Kidney (tissue), 14 donors: Measurements from ENCODE around the gene INPP5J. TPM values are rescaled to one million over a fixed set of nuclear protein-coding genes. Genes with fewer than 3 reads are reported as not detected.
A peak's percentile ranks its signal among the peaks of the same experiment; 100 is the strongest.

Source experiments
- DNase-seq, 5 donors: peaks; one replicate each; pipeline ENCODE4 v3.0.0-alpha.2; 2013 to 2020
- FAIRE-seq: peaks from 2 replicates; lab custom pipeline; 2012; peaks lifted over from hg19 to GRCh38; lab: Jason Lieb, UNC
- H3K27ac ChIP-seq, 2 donors: one replicate each; pipeline ENCODE4 v1.7.0; 2013; ENCODE audit warnings: low read depth in 2 of 2, low read length in 2 of 2, inconsistent platforms in 1 of 2
- H3K27me3 ChIP-seq: one replicate; pipeline ENCODE4 v1.7.1; 2013; ENCODE audit warnings: low read length, inconsistent platforms; ENCODE audit not compliant: control insufficient read depth, insufficient read depth
- H3K36me3 ChIP-seq, 3 donors: one replicate each; pipeline versions ENCODE4 v1.7.0 to v1.7.1; 2013; ENCODE audit warnings: low read length in 3 of 3, control low read depth in 1 of 3, inconsistent platforms in 1 of 3; ENCODE audit not compliant: insufficient read depth in 3 of 3, control insufficient read depth in 2 of 3
- H3K4me1 ChIP-seq, 3 donors: one replicate each; pipeline versions ENCODE4 v1.7.0 to v1.7.1; 2013; ENCODE audit warnings: low read length in 3 of 3, inconsistent platforms in 1 of 3, low read depth in 1 of 3; ENCODE audit not compliant: control insufficient read depth in 2 of 3, insufficient read depth in 2 of 3
- H3K4me3 ChIP-seq, 3 donors: one replicate each; pipeline versions ENCODE4 v1.7.0 to v1.8.1; 2013; ENCODE audit warnings: low read length in 3 of 3, control low read depth in 1 of 3, inconsistent platforms in 1 of 3
- H3K9ac ChIP-seq, 3 donors: one replicate each; pipeline versions ENCODE4 v1.7.0 to v1.7.1; 2013; ENCODE audit warnings: low read length in 3 of 3, control low read depth in 1 of 3, inconsistent platforms in 1 of 3
- H3K9me3 ChIP-seq, 3 donors: one replicate each; pipeline versions ENCODE4 v1.7.0 to v1.7.1; 2013; ENCODE audit warnings: low read length in 3 of 3, control low read depth in 1 of 3, inconsistent platforms in 1 of 3; ENCODE audit not compliant: control insufficient read depth in 2 of 3, insufficient read depth in 1 of 3
- intact Hi-C: fragments of 100-400 bp; cut with DNase I; formaldehyde crosslinking; loops from one replicate; pipeline ENCODE4 v1.11.1; 2022
- microRNA-seq: library from miRNA; unstranded; fragments of <30 nt; microRNA quantifications from one replicate; pipeline ENCODE4 v1.2.0, GENCODE V29; 2020
- polyA plus RNA-seq: library from polyadenylated mRNA; stranded (reverse); fragments of 350-450 nt; fragmentation: Illumina TruSeq; extraction: RNeasy Lipid Tissue Mini Kit (QIAGEN cat#74804); gene quantifications from one replicate; pipeline ENCODE4 v1.2.3, GENCODE V29; 2014; ENCODE audit warnings: low read depth, low replicate concordance; ENCODE audit not compliant: insufficient read depth
- total RNA-seq: library from RNA; stranded (reverse); fragmentation: NEBNext Ultra II Directional; extraction: Animal tissue kit (Norgen Biotek cat#: 25700); gene quantifications from one replicate; pipeline ENCODE4 v1.2.1, GENCODE V29; 2021
- TF ChIP-seq, protein P1 (sequence below): IDR thresholded peaks from 3 replicates; pipeline ENCODE4 v1.5.1; 2012; ENCODE audit warnings: mild to moderate bottlenecking, moderate library complexity, borderline replicate concordance; ENCODE audit not compliant: insufficient read depth; ENCODE audit errors: extremely low read depth
- donor health status: control.
- donor health status: control.
- donor health status: control.
- donor health status: control.
- donor health status: control.
- donor health status: DM: yes; HTN: yes; CAD: no.
- donor health status: Normal renal cell carcinoma (clear cell type).

INPP5J gene
- total and polyA plus RNA-seq, 2 donors from 2014 or later, result 6.2 to 44.7 TPM

DNA sequence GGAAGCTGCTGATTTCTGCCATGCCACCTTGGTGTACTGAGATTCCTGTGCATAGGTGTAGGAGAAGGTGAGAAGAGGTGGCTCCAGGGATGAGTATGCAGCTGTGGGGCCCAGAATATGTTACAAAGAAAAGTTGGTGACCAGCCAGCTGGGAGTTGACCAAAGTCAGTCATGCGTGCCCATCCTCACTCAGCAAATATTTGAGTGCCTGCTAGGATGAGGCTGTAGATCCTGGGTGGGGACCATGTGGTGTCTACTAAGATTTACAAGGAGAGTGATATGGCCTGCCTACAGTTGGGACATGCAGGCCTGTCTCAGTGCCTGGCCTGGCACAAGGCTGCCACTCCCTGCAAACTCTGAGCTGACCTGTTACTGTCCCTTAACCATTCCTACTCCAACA lies 56.6 kb downstream of the INPP5J start:
- Histone ChIP-seq H3K4me1 (peaks cover 3 to 14% (median 9%) of the 10 kb centered on the region in 3 donors), H3K27ac (peak overlapping the region in 1 of 2 donors; percentile 32), H3K27me3 (no peaks in the 10 kb centered on the region), H3K9ac (peak overlapping the region in 1 of 3 donors; percentile 26), H3K4me3 (no peak overlapping the region), H3K36me3 (peaks cover 0 to 4% (median 3%) of the 10 kb centered on the region in 3 donors), H3K9me3 (no peaks in the 10 kb centered on the region)
- TF ChIP-seq, protein P1, sequence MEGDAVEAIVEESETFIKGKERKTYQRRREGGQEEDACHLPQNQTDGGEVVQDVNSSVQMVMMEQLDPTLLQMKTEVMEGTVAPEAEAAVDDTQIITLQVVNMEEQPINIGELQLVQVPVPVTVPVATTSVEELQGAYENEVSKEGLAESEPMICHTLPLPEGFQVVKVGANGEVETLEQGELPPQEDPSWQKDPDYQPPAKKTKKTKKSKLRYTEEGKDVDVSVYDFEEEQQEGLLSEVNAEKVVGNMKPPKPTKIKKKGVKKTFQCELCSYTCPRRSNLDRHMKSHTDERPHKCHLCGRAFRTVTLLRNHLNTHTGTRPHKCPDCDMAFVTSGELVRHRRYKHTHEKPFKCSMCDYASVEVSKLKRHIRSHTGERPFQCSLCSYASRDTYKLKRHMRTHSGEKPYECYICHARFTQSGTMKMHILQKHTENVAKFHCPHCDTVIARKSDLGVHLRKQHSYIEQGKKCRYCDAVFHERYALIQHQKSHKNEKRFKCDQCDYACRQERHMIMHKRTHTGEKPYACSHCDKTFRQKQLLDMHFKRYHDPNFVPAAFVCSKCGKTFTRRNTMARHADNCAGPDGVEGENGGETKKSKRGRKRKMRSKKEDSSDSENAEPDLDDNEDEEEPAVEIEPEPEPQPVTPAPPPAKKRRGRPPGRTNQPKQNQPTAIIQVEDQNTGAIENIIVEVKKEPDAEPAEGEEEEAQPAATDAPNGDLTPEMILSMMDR, result no peak
- peak in 4 of 5 donors; percentile 17 to 71 (median 39) for DNase-seq
- intact Hi-C loops, result no loop called here
- no peak for FAIRE-seq

DNA sequence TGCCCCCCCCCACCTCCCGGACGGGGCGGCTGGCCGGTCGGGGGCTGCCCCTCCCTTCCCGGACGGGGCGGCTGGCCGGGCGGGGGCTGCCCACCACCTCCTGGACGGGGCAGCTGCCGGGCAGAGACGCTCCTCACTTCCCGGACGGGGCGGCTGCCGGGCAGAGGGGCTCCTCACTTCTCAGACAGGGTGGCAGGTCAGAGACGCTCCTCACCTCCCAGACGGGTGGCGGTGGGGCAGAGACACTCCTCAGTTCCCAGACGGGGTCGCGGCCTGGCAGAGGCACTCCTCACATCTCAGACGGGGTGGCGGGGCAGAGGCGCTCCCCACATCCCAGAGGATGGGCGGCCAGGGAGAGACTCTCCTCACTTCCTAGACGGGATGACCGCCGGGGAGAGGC lies 61.2 kb downstream of the INPP5J start:
- FAIRE-seq, result no peak
- intact Hi-C loops, result no loop called here
- H3K36me3 ChIP-seq, result peaks cover 0 to 6% (median 4%) of the 10 kb centered on the region in 3 donors

More for the DNA sequence above, 61.2 kb downstream of the INPP5J start:
- Histone ChIP-seq H3K9ac (no peak overlapping the region), H3K27me3 (no peaks in the 10 kb centered on the region), H3K9me3 (no peaks in the 10 kb centered on the region), H3K4me3 (no peak overlapping the region), H3K27ac (no peak overlapping the region), H3K4me1 (peaks cover 3 to 9% (median 6%) of the 10 kb centered on the region in 3 donors)
- no peak for DNase-seq
- TF ChIP-seq, protein P1, result no peak

Small RNA genes lying within 50 kb of the gene (microRNA-seq; reads per million reads assigned to microRNA genes)
- 2.0 reads per million for gene MIR3928

Other genes starting within 250 kb of the INPP5J start
- gene MORC2, start 154.2 kb upstream of the INPP5J start, total RNA-seq, result 18.0 TPM
- gene MORC2, start 154.2 kb upstream of the INPP5J start, polyA plus RNA-seq, result 18.8 TPM
- gene TUG1, start 153.7 kb upstream of the INPP5J start, total RNA-seq, result 79.0 TPM
- gene TUG1, start 153.7 kb upstream of the INPP5J start, polyA plus RNA-seq, result 25.5 TPM
- gene SMTN, start 41.6 kb upstream of the INPP5J start, total RNA-seq, result 67.7 TPM
- 64.4 TPM for gene SMTN, start 41.6 kb upstream of the INPP5J start, polyA plus RNA-seq
- 154 TPM for gene SELENOM, start 15.4 kb upstream of the INPP5J start, total RNA-seq
- 291 TPM for gene SELENOM, start 15.4 kb upstream of the INPP5J start, polyA plus RNA-seq
- gene PLA2G3, start 17.5 kb downstream of the INPP5J start, total RNA-seq, result not detected
- 1.2 TPM for gene PLA2G3, start 17.5 kb downstream of the INPP5J start, polyA plus RNA-seq
- gene RNF185, start 37.2 kb downstream of the INPP5J start, total RNA-seq, result 36.7 TPM
- 50.8 TPM for gene RNF185, start 37.2 kb downstream of the INPP5J start, polyA plus RNA-seq
- gene LIMK2, start 89.3 kb downstream of the INPP5J start, total RNA-seq, result 48.2 TPM
- gene LIMK2, start 89.3 kb downstream of the INPP5J start, polyA plus RNA-seq, result 20.3 TPM
- 42.7 TPM for gene PIK3IP1, start 169.5 kb downstream of the INPP5J start, total RNA-seq
- 21.4 TPM for gene PIK3IP1, start 169.5 kb downstream of the INPP5J start, polyA plus RNA-seq
- gene PATZ1, start 223.4 kb downstream of the INPP5J start, total RNA-seq, result 40.9 TPM
- 33.3 TPM for gene PATZ1, start 223.4 kb downstream of the INPP5J start, polyA plus RNA-seq